Melanocyte of skin (primary cell): ENCODE measurements around the gene SPEF2. TPM values are rescaled to one million over a fixed set of nuclear protein-coding genes. Genes with fewer than 3 reads are reported as not detected.

Source experiments
- small RNA-seq, 2 donors: library from RNA; depleted of rRNA; stranded (forward); fragments of <200 nt; gene quantifications; one replicate each; pipeline ENCODE3, GENCODE V24; 2012
- total RNA-seq, 2 donors: library from RNA; depleted of rRNA; stranded (reverse); fragments of >200 nt; gene quantifications; 2 replicates each; pipeline ENCODE4 v1.2.3, GENCODE V29; 2012

The SPEF2 gene, protein sequence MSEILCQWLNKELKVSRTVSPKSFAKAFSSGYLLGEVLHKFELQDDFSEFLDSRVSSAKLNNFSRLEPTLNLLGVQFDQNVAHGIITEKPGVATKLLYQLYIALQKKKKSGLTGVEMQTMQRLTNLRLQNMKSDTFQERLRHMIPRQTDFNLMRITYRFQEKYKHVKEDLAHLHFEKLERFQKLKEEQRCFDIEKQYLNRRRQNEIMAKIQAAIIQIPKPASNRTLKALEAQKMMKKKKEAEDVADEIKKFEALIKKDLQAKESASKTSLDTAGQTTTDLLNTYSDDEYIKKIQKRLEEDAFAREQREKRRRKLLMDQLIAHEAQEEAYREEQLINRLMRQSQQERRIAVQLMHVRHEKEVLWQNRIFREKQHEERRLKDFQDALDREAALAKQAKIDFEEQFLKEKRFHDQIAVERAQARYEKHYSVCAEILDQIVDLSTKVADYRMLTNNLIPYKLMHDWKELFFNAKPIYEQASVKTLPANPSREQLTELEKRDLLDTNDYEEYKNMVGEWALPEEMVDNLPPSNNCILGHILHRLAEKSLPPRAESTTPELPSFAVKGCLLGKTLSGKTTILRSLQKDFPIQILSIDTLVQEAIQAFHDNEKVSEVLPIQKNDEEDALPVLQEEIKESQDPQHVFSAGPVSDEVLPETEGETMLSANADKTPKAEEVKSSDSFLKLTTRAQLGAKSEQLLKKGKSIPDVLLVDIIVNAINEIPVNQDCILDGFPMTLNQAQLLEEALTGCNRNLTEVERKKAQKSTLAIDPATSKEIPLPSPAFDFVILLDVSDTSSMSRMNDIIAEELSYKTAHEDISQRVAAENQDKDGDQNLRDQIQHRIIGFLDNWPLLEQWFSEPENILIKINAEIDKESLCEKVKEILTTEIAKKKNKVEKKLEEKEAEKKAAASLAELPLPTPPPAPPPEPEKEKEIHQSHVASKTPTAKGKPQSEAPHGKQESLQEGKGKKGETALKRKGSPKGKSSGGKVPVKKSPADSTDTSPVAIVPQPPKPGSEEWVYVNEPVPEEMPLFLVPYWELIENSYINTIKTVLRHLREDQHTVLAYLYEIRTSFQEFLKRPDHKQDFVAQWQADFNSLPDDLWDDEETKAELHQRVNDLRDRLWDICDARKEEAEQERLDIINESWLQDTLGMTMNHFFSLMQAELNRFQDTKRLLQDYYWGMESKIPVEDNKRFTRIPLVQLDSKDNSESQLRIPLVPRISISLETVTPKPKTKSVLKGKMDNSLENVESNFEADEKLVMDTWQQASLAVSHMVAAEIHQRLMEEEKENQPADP (N-terminal part only)
- total RNA-seq = 1 to 10 TPM; 3.3 to 3.4 TPM

GRCh38 chr5:35617435-35618303, at the start of gene SPEF2:
Gene SPEF2, plus strand, starts transcription at chr5:35617863. Its CDS starts 135 bp downstream, at chr5:35617998.

GRCh38 chr5:35856765-35857351, 239.2 kb downstream of the SPEF2 start, which contains the start of gene IL7R:
Gene IL7R, plus strand, starts transcription at chr5:35856891. Its CDS starts 87 bp downstream, at chr5:35856978.

Small RNA genes within 50 kb of the gene (small RNA-seq; reads per million reads assigned to genes)
- 0 reads per million in 2 donors for gene RNU7-130P

Other genes with a start within 250 kb of the SPEF2 start
- 1 to 10 TPM; 1.3 to 1.7 TPM for gene IL7R, start 239.0 kb downstream of the SPEF2 start, total RNA-seq